Sigmoid colon (tissue), 7 donors: Measurements from ENCODE around the gene ATOSB. TPM values are rescaled to one million over a fixed set of nuclear protein-coding genes. Genes with fewer than 3 reads are reported as not detected.
"Not testable (repeated sequence)": the region's sequence is repeated elsewhere in the genome, so short reads cannot be mapped to it uniquely, and the experiment has no call there.

ENCODE experiments used
- DNase-seq: peaks from one replicate; pipeline ENCODE4 v3.0.0-alpha.2; 2019
- H3K27ac ChIP-seq, 4 donors: fragments of 200-600 bp; sonication (generic); one replicate each; pipeline ENCODE4 v1.5.1; 2016 to 2019; ENCODE audit warnings: mild to moderate bottlenecking in 1 of 4
- H3K27me3 ChIP-seq, 3 donors: fragments of 200-600 bp; sonication (generic); one replicate each; pipeline ENCODE4 v1.5.1; 2019; ENCODE audit warnings: mild to moderate bottlenecking in 1 of 3
- H3K36me3 ChIP-seq, 4 donors: fragments of 200-600 bp; sonication (generic); one replicate each; pipeline ENCODE4 v1.5.1; 2016 to 2019
- H3K4me1 ChIP-seq, 4 donors: fragments of 200-600 bp; sonication (generic); one replicate each; pipeline ENCODE4 v1.5.1; 2017 to 2019
- H3K4me3 ChIP-seq, 4 donors: fragments of 200-600 bp; sonication (generic); one replicate each; pipeline ENCODE4 v1.5.1; 2017 to 2019; ENCODE audit warnings: mild to moderate bottlenecking in 2 of 4, moderate library complexity in 1 of 4
- H3K9me3 ChIP-seq, 4 donors: fragments of 200-600 bp in 3 of 4; sonication (generic) in 3 of 4; one replicate each; pipeline versions ENCODE4 v1.5.1 to v1.6.1; 2013 to 2019
- CTCF ChIP-seq, 4 experiments: fragments of 450-650 bp in 3 of 4; fragments of 200-600 bp in 1 of 4; IDR thresholded peaks; one replicate each; pipeline ENCODE4 v1.5.1; 2016 to 2019; ENCODE audit warnings: antibody characterized with exemption in 4 of 4, mild to moderate bottlenecking in 3 of 4, moderate library complexity in 2 of 4
- EP300 ChIP-seq, 4 donors: sonication (generic); formaldehyde crosslinking; IDR thresholded peaks; one replicate each; pipeline ENCODE4 v1.6.1; 2017; ENCODE audit warnings: antibody characterized with exemption in 4 of 4
- POLR2A ChIP-seq, 2 donors: fragments of 450-650 bp; IDR thresholded peaks; one replicate each; pipeline ENCODE4 v1.6.1; 2016; ENCODE audit warnings: antibody characterized with exemption in 2 of 2, mild to moderate bottlenecking in 2 of 2, moderate library complexity in 2 of 2
- POLR2AphosphoS5 ChIP-seq, 4 donors: sonication (generic); formaldehyde crosslinking; IDR thresholded peaks; one replicate each; pipeline ENCODE4 v1.6.1; 2017; ENCODE audit warnings: antibody characterized with exemption in 4 of 4
- WGBS, 2 donors: extraction: QIAGEN DNeasy Blood & Tissue Kit; methylation state at CpG; one replicate each; pipeline ENCODE4 v1.1.7; 2013; 5-methylcytosine and 5-hydroxymethylcytosine counted together
- intact Hi-C: fragments of 100-400 bp; cut with DNase I; formaldehyde crosslinking; loops from one replicate; pipeline ENCODE4 v1.15.1; 2023
- polyA plus RNA-seq, 3 donors: library from polyadenylated mRNA; stranded (reverse); fragments of 200-250 nt; gene quantifications; one replicate each; pipeline ENCODE4 v1.2.3, GENCODE V29; 2013
- total RNA-seq, 4 donors: library from RNA; depleted of rRNA; stranded (reverse); fragments of >200 nt; gene quantifications; one replicate each; pipeline ENCODE4 v1.1.0, GENCODE V29; 2016
- donor health status: healthy with polysubstance abuse.
- donor health status: Bipolar disorder and iron deficiency.
- donor health status: healthy.

The ATOSB gene
- total and polyA plus RNA-seq, 7 donors, result 10.5 to 27.3 (median 19.4) TPM

GRCh38 chr9:35161713-35162604 is 46.3 kb upstream of the ATOSB start, which contains the start of gene UNC13B:
Gene UNC13B (plus strand): TSS chr9:35162009. CDS start chr9:35162284, 275 bp downstream.
- WGBS, 2 donors, result 0% methylated on average over 70 of the region's 70 CpGs
- intact Hi-C loops, result loop anchor here (1.0 to 5.0 kb wide), 2 partner anchors 46 to 95 kb away; no protein-coding TSS in a partner anchor
- TF ChIP-seq CTCF (IDR thresholded peaks at IDR 0.05), result no peak
- peak; percentile 61 to 74 for TF ChIP-seq POLR2A (IDR thresholded peaks at IDR 0.05)
- TF ChIP-seq POLR2AphosphoS5 (IDR thresholded peaks at IDR 0.05), result peak; percentile 83 to 92 (median 88)
- TF ChIP-seq EP300 (IDR thresholded peaks at IDR 0.05), result no peak
- H3K4me1 ChIP-seq, result peaks cover 0 to 15% (median 13%) of the 10 kb centered on the region in 4 donors
- peak within 1 kb of the TSS; percentile 66 to 91 (median 86) for H3K4me3 ChIP-seq
- H3K9me3 ChIP-seq, result no peaks in the 10 kb centered on the region
- H3K27ac ChIP-seq, result peak within 1 kb of the TSS; percentile 92 to 95 (median 94)
- H3K27me3 ChIP-seq, result no peaks in the 10 kb centered on the region
- DNase-seq, result peak; percentile 97
- H3K36me3 ChIP-seq, result no peaks in the 10 kb centered on the region

DNA sequence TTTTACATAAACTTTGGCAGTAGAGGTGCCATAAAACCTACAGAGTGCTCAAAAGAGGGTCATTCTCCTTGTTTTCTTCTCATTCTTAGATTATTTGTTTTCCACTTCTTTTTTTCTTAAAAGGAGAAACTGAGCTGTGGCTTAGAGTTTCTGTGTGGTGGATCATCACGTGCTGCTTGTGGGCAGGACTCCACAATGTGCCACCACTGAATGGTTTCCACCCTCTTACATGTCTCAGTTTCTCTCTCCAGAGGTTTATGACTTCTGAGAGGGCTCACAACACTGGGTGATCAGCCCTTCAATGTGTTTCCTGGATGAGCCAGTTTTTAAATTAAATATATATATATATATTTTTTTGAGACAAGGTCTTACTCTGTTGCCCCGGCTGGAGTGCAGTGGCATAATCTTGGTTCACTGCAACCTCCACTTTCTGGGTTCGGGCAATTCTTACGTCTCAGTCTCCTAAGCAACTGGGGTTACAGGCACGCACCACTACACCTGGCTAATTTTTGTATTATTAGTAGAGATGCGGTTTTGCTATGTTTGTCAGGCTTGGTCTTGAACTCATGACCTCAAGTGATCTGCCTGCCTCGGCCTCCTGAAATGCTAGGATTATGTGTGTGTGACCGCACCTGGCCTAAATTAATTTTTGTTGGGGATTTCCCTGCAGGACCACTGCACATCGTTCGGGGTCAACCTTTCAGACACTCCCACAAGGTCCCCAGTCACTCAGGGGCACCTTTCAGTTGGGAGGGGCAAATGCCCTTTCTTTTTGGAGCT is 43.0 kb upstream of the ATOSB start:
- TF ChIP-seq EP300 (IDR thresholded peaks at IDR 0.05) (no peak), POLR2A (IDR thresholded peaks at IDR 0.05) (no peak), POLR2AphosphoS5 (IDR thresholded peaks at IDR 0.05) (no peak), CTCF (IDR thresholded peaks at IDR 0.05) (no peak)
- Histone ChIP-seq H3K27me3 (no peaks in the 10 kb centered on the region), H3K9me3 (no peaks in the 10 kb centered on the region), H3K4me1 (peaks cover 0 to 13% (median 11%) of the 10 kb centered on the region in 4 donors), H3K36me3 (no peaks in the 10 kb centered on the region), H3K4me3 (no peak overlapping the region), H3K27ac (no peak overlapping the region)
- intact Hi-C loops, result no loop called here
- WGBS, 2 donors, result 85 to 92% methylated on average over 10 of the region's 10 CpGs
- no peak for DNase-seq

- H3K9me3 ChIP-seq, H3K27me3 ChIP-seq, intact Hi-C loops, H3K4me1 ChIP-seq, H3K27ac ChIP-seq, DNase-seq, H3K4me3 ChIP-seq, H3K36me3 ChIP-seq: not testable (repeated sequence)
- WGBS, 2 donors, result 73% methylated on average over 6 of the region's 6 CpGs
Observed at GRCh38 chr9:35157836-35158235, 42.2 kb upstream of the ATOSB start.

DNA sequence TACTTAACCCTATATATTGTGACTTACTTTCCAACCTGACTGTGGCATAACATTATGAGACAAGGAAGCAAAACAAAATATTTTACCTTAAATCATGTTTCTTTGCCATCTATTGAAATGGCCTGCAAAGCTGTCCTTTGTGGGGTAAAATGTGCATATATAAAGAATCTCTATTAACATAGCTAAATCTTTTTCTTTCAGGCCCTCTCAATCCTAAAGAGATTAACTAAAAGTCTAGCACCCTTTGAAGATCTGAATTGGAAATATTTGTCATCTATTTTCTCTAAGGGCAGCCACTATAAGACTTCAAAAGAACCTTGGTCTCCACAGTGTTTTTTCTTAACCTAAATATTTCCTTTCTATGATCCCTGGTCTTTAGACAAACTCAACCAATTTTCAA is 41.1 kb upstream of the ATOSB start:
- Histone ChIP-seq H3K4me3 (no peak overlapping the region), H3K27ac (no peak overlapping the region), H3K4me1 (peaks cover 0 to 3% (median 0%) of the 10 kb centered on the region in 4 donors), H3K27me3 (no peaks in the 10 kb centered on the region), H3K36me3 (no peaks in the 10 kb centered on the region), H3K9me3 (no peaks in the 10 kb centered on the region)
- no peak for DNase-seq
- TF ChIP-seq POLR2AphosphoS5 (IDR thresholded peaks at IDR 0.05), result no peak
- TF ChIP-seq CTCF (IDR thresholded peaks at IDR 0.05), result no peak
- TF ChIP-seq EP300 (IDR thresholded peaks at IDR 0.05), result no peak
- no peak for TF ChIP-seq POLR2A (IDR thresholded peaks at IDR 0.05)
- intact Hi-C loops, result no loop called here

DNA sequence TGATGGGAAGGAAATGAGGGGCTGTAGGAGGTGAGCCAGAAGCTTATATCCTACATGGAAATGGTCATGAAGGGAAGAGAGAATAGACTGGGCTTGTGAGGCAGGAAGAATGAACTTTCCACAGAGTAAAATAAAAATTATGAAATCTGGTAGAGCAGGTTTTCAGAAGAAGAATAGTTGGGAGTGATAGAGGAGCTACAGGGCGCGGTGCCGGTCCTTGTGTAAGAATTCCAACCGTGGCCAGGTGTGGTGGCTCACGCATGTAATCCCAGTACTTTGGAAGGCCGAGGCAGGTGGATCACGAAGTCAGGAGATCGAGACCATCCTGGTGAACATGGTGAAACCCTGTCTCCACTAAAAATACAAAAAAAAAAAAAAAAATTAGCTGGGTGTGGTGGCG is 37.3 kb upstream of the ATOSB start:
- H3K27me3 ChIP-seq, result peaks cover 0 to 5% (median 0%) of the 10 kb centered on the region in 3 donors
- peaks cover 0 to 12% (median 7%) of the 10 kb centered on the region in 4 donors for H3K9me3 ChIP-seq
- H3K4me3 ChIP-seq, result no peak overlapping the region
- no peaks in the 10 kb centered on the region for H3K36me3 ChIP-seq
- DNase-seq, result no peak
- no peak for TF ChIP-seq POLR2A (IDR thresholded peaks at IDR 0.05)
- TF ChIP-seq EP300 (IDR thresholded peaks at IDR 0.05), result no peak
- TF ChIP-seq CTCF (IDR thresholded peaks at IDR 0.05), result no peak
- TF ChIP-seq POLR2AphosphoS5 (IDR thresholded peaks at IDR 0.05), result no peak
- H3K4me1 ChIP-seq, result no peaks in the 10 kb centered on the region
- 66 to 77% methylated on average over 9 of the region's 9 CpGs for WGBS, 2 donors
- intact Hi-C loops, result no loop called here
- H3K27ac ChIP-seq, result no peak overlapping the region

DNA sequence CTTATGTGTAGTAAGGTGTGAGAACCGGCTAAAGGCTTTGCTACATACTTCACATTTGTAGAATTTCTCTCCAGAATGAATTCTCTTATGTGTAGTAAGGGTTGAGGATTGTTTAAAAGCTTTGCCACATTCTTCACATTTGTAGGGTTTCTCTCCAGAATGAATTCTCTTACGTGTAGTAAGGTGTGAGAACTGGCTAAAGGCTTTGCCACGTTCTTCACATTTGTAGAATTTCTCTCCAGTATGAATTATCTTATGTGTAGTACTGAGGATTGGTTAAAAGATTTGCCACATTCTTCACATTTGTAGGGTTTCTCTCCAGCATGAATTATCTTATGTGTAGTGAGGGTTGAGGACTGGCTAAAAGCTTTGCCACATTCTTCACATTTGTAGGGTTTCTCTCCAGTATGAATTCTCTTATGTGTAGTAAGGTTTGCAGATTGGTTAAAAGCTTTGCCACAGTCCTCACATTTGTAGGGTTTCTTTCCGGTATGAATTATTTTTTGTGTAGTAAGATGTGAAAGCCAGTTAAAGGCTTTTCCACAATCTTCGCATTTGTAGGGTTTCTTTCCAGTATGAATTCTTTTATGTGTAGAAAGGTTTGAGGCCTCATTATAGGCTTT is 32.4 kb upstream of the ATOSB start:
- H3K27me3 ChIP-seq, intact Hi-C loops, H3K27ac ChIP-seq, H3K4me3 ChIP-seq, H3K36me3 ChIP-seq, DNase-seq, H3K4me1 ChIP-seq: not testable (repeated sequence)
- WGBS, 2 donors, result 79 to 86% methylated on average over 5 of the region's 5 CpGs
- peaks cover 0 to 17% (median 8%) of the 10 kb centered on the region in 4 donors for H3K9me3 ChIP-seq
